HCT116 (cell line): Measurements from ENCODE around the gene CADPS2. TPM values are rescaled to one million over a fixed set of nuclear protein-coding genes. Genes with fewer than 3 reads are reported as not detected.

Experiments used
- ATAC-seq: fragments of 200-7000 bp; cut with Tn5 transposase; 2 replicates; pipeline ENCODE4 v1.9.1; 2020; ENCODE audit warnings: mild to moderate bottlenecking, moderate library complexity
- Bru-seq: library from RNA; stranded (reverse); fragments of 400-500 nt; gene quantifications from one replicate; lab custom pipeline; 2021; lab: Mats Ljungman, UMichigan
- BruChase-seq, 2 experiments: library from RNA; stranded (reverse); fragments of 400-500 nt; gene quantifications; one replicate each; lab custom pipeline; 2021; lab: Mats Ljungman, UMichigan
- BruUV-seq: library from RNA; stranded (reverse); fragments of 400-500 nt; replicated peaks from 2 replicates; lab custom pipeline; 2021; lab: Mats Ljungman, UMichigan
- CTCF ChIA-PET: fragments of 300-600 bp; sonication (Branson Sonifier 250); formaldehyde crosslinking; loops from one replicate; lab custom pipeline; 2021; ENCODE audit warnings: antibody characterized with exemption; lab: Charles Lee
- POLR2A ChIA-PET: fragments of 300-600, 350-600 bp; sonication (Branson Sonifier 250); formaldehyde crosslinking; loops from one replicate; lab custom pipeline; 2021; ENCODE audit warnings: antibody characterized with exemption; lab: Charles Lee
- RAD21 ChIA-PET, 2 experiments: fragments of 300-600 bp; sonication (Branson Sonifier 250); formaldehyde crosslinking; loops; one replicate each; lab custom pipeline; 2023; ENCODE audit warnings: low total read pairs in 2 of 2; ENCODE audit not compliant: uncharacterized antibody in 2 of 2, unreplicated experiment in 2 of 2, low non-redundant PET in 1 of 2; lab: Charles Lee
- DNase-seq: peaks from one replicate; pipeline ENCODE4 v3.0.0-alpha.2; 2010; ENCODE audit warnings: low read depth, low spot score
- H2AFZ ChIP-seq: fragments of 200-600 bp; shearing (Covaris generic), sonication (generic); 2 replicates; pipeline ENCODE4 v1.6.1; 2017; ENCODE audit warnings: low read depth, mixed run types, mixed read lengths, antibody characterized with exemption, low read length; ENCODE audit not compliant: poor library complexity, severe bottlenecking
- H3K27ac ChIP-seq: 2 replicates; pipeline ENCODE4 v1.5.1; 2012; ENCODE audit warnings: low read depth, low read length
- H3K27me3 ChIP-seq: fragments of 200-600 bp; sonication (generic); 2 replicates; pipeline ENCODE4 v1.6.1; 2016; ENCODE audit warnings: mixed run types, low read length, mixed read lengths; ENCODE audit not compliant: insufficient read depth
- H3K36me3 ChIP-seq, 2 experiments: fragments of 200-500 bp in 1 of 2; fragments of 200-600 bp in 1 of 2; sonication (Bioruptor generic) in 1 of 2; sonication (generic) in 1 of 2; 2 replicates each; pipeline versions ENCODE4 v1.5.1 to v1.6.1; 2014 to 2016; ENCODE audit warnings: low read length in 2 of 2, inconsistent platforms in 1 of 2, mixed read lengths in 1 of 2, mixed run types in 1 of 2; ENCODE audit not compliant: insufficient read depth in 2 of 2, control insufficient read depth in 1 of 2
- H3K4me1 ChIP-seq, 2 experiments: fragments of 200-600 bp in 1 of 2; sonication (generic) in 1 of 2; 2 replicates each; pipeline versions ENCODE4 v1.5.1 to v1.6.1; 2012 to 2017; ENCODE audit warnings: low read length in 2 of 2, inconsistent platforms in 1 of 2, mild to moderate bottlenecking in 1 of 2, mixed read lengths in 1 of 2, mixed run types in 1 of 2, moderate library complexity in 1 of 2; ENCODE audit not compliant: insufficient read depth in 2 of 2, control insufficient read depth in 1 of 2
- H3K4me2 ChIP-seq: fragments of 200-600 bp; sonication (generic); 2 replicates; pipeline ENCODE4 v1.6.1; 2017; ENCODE audit warnings: mixed run types, low read length, mixed read lengths
- H3K4me3 ChIP-seq, 2 experiments: fragments of 200-600 bp in 1 of 2; sonication (generic) in 1 of 2; replicated peaks in 1 of 2; 2 replicates each; pipeline ENCODE4 v1.5.1; 2011 to 2016; ENCODE audit warnings: low read length in 2 of 2, control low read depth in 1 of 2, low read depth in 1 of 2, mild to moderate bottlenecking in 1 of 2, mixed read lengths in 1 of 2, mixed run types in 1 of 2
- H3K79me2 ChIP-seq: fragments of 200-600 bp; sonication (generic); 2 replicates; pipeline ENCODE4 v1.6.1; 2017; ENCODE audit warnings: mild to moderate bottlenecking, mixed run types, low read length, moderate library complexity, mixed read lengths; ENCODE audit not compliant: insufficient read depth
- H3K9ac ChIP-seq: fragments of 200-600 bp; sonication (generic); 2 replicates; pipeline ENCODE4 v1.6.1; 2016; ENCODE audit warnings: low read length, mixed read lengths
- H3K9me2 ChIP-seq: fragments of 200-600 bp; sonication (generic), shearing (Covaris generic); 2 replicates; pipeline ENCODE4 v1.6.1; 2017; ENCODE audit warnings: mixed run types, mild to moderate bottlenecking, moderate library complexity; ENCODE audit not compliant: insufficient read depth
- H3K9me3 ChIP-seq, 2 experiments: fragments of 200-500 bp in 1 of 2; fragments of 200-600 bp in 1 of 2; sonication (Bioruptor generic) in 1 of 2; sonication (generic) in 1 of 2; 2 replicates each; pipeline ENCODE4 v1.6.1; 2014 to 2017; ENCODE audit warnings: low read length in 2 of 2, mixed read lengths in 2 of 2, inconsistent platforms in 1 of 2, low read depth in 1 of 2, mild to moderate bottlenecking in 1 of 2, mixed run types in 1 of 2, moderate library complexity in 1 of 2; ENCODE audit not compliant: control insufficient read depth in 1 of 2, insufficient read depth in 1 of 2
- H4K20me1 ChIP-seq: fragments of 200-600 bp; sonication (generic), shearing (Covaris generic); 2 replicates; pipeline ENCODE4 v1.6.1; 2017; ENCODE audit warnings: mixed run types, mild to moderate bottlenecking, moderate library complexity; ENCODE audit not compliant: insufficient read depth
- ATF3 ChIP-seq: IDR thresholded peaks from 2 replicates; pipeline ENCODE4 v1.6.1; 2012
- CBX3 ChIP-seq: IDR thresholded peaks from 2 replicates; pipeline ENCODE4 v1.6.1; 2012; ENCODE audit warnings: low read depth
- EGR1 ChIP-seq: IDR thresholded peaks from 2 replicates; pipeline ENCODE4 v1.6.1; 2012; ENCODE audit warnings: low read depth
- ELF1 ChIP-seq: IDR thresholded peaks from 2 replicates; pipeline ENCODE4 v1.6.1; 2012; ENCODE audit warnings: low read depth, borderline replicate concordance
- EZH2 ChIP-seq: fragments of 200-600 bp; sonication (generic); IDR thresholded peaks from 2 replicates; pipeline ENCODE4 v1.6.1; 2017; ENCODE audit warnings: antibody characterized with exemption, mixed run types
- EZH2phosphoT487 ChIP-seq: fragments of 200-600 bp; IDR thresholded peaks from 2 replicates; pipeline ENCODE4 v1.6.1; 2018; ENCODE audit warnings: antibody characterized with exemption, borderline replicate concordance
- MAX ChIP-seq: IDR thresholded peaks from 2 replicates; pipeline ENCODE4 v1.6.1; 2012
- POLR2A ChIP-seq: IDR thresholded peaks from 2 replicates; pipeline ENCODE4 v1.7.0; 2011; ENCODE audit warnings: borderline replicate concordance; ENCODE audit not compliant: insufficient read depth, insufficient read length; ENCODE audit errors: extremely low read depth
- RAD21 ChIP-seq: IDR thresholded peaks from 2 replicates; pipeline ENCODE4 v1.6.1; 2012; ENCODE audit warnings: low read depth, mild to moderate bottlenecking
- REST ChIP-seq: IDR thresholded peaks from 2 replicates; pipeline ENCODE4 v1.6.1; 2012; ENCODE audit warnings: low read depth
- SIN3A ChIP-seq: IDR thresholded peaks from 2 replicates; pipeline ENCODE4 v1.6.1; 2012; ENCODE audit warnings: low read depth
- SP1 ChIP-seq: IDR thresholded peaks from 2 replicates; pipeline ENCODE4 v1.6.1; 2012; ENCODE audit warnings: low read depth
- SRF ChIP-seq: IDR thresholded peaks from 2 replicates; pipeline ENCODE4 v1.6.1; 2012; ENCODE audit warnings: low read depth
- TCF7L2 ChIP-seq: IDR thresholded peaks from 2 replicates; pipeline ENCODE4 v1.7.0; 2011; ENCODE audit warnings: borderline replicate concordance, inconsistent platforms; ENCODE audit not compliant: insufficient read depth, insufficient read length; ENCODE audit errors: extremely low read depth
- YY1 ChIP-seq: IDR thresholded peaks from 2 replicates; pipeline ENCODE4 v1.6.1; 2011; ENCODE audit warnings: low read length, low read depth, moderate library complexity, mild to moderate bottlenecking; ENCODE audit not compliant: insufficient replicate concordance; ENCODE audit errors: extremely low read depth
- ZBTB33 ChIP-seq: IDR thresholded peaks from 2 replicates; pipeline ENCODE4 v1.6.1; 2011; ENCODE audit warnings: mild to moderate bottlenecking, low read length, moderate library complexity; ENCODE audit not compliant: insufficient replicate concordance; ENCODE audit errors: extremely low read depth
- ZFX ChIP-seq: fragments of 450-650 bp; IDR thresholded peaks from 2 replicates; pipeline ENCODE4 v1.6.1; 2017
- ZNF274 ChIP-seq: fragments of 200-500 bp; sonication (Bioruptor generic); IDR thresholded peaks from 2 replicates; pipeline ENCODE4 v1.6.1; 2014; ENCODE audit warnings: mild to moderate bottlenecking, low read depth, low read length, inconsistent platforms
- intact Hi-C: fragments of 100-400 bp; cut with micrococcal nuclease; formaldehyde crosslinking; loops from 2 replicates; pipeline ENCODE4 v1.10.0; 2022
- long read RNA-seq: library from polyadenylated mRNA; unstranded; transcript quantifications from one replicate; pipeline ENCODE4 v2.0.0, GENCODE V29; 2021; ENCODE audit not compliant: unreplicated experiment
- polyA plus RNA-seq: library from polyadenylated mRNA; unstranded; fragments of >200 nt; gene quantifications from 2 replicates; pipeline ENCODE4 v1.2.1, GENCODE V29; 2012; ENCODE audit warnings: missing spikeins
- total RNA-seq: library from RNA; stranded (reverse); gene quantifications from one replicate; pipeline ENCODE4 v1.2.1, GENCODE V29; 2021; ENCODE audit not compliant: unreplicated experiment

CADPS2 gene
- total RNA-seq (7.5 TPM), Bru-seq, nascent RNA (percentile 52 among the genes with signal in this experiment), BruChase-seq, experiment 1, labeled RNA remaining after a 6-hour chase (percentile 39 among the genes with signal in this experiment), BruChase-seq, experiment 2, labeled RNA remaining after a 2-hour chase (percentile 42 among the genes with signal in this experiment)
- polyA plus RNA-seq: 3.3 TPM in 2 replicates
- long read RNA-seq, partial matches to known transcripts: 2 of 16 reads
- long read RNA-seq, other reads (novel, unspliced or antisense): 14 of 16 reads

- Histone ChIP-seq H3K9me3 (no peaks in the 10 kb centered on the region), H3K4me1 (peaks cover 5 to 21% of the 10 kb centered on the region in 2 experiments; a peak in 3 of 4 replicates), H3K27ac (peak within 1 kb of the TSS; percentile 85), H3K9ac (peak within 1 kb of the TSS; percentile 67), H3K9me2 (no peaks in the 10 kb centered on the region), H4K20me1 (no peaks in the 10 kb centered on the region), H3K79me2 (no peaks in the 10 kb centered on the region), H3K4me2 (peak within 1 kb of the TSS; percentile 93), H2AFZ (peak within 1 kb of the TSS; percentile 95), H3K36me3 (no peaks in the 10 kb centered on the region), H3K4me3 (peak within 1 kb of the TSS; percentile 73 to 76), H3K27me3 (no peaks in the 10 kb centered on the region)
- intact Hi-C loops: loop anchor here (5.0 to 10.0 kb wide), 2 partner anchors 266 to 652 kb away; no protein-coding TSS in a partner anchor
- peak; percentile 71 for DNase-seq
- ChIA-PET RAD21 (no interaction called here), POLR2A (no interaction called here), CTCF (interaction anchor here (1.0 to 1.3 kb wide), 3 partner anchors 26 to 480 kb away, joined by 3 to 4 read pairs (median 3); no protein-coding TSS in a partner anchor)
- no TSS peak for BruUV-seq
- peak; percentile 85 for ATAC-seq
- TF ChIP-seq ATF3 (no peak), SP1 (no peak), ZBTB33 (no peak), TCF7L2 (peak; percentile 8), YY1 (no peak), REST (no peak), SIN3A (no peak), MAX (peak; percentile 98), EZH2phosphoT487 (no peak), SRF (no peak), ZNF274 (no peak), ELF1 (no peak), RAD21 (no peak), ZFX (no peak), EGR1 (no peak), POLR2A (peak; percentile 35), CBX3 (peak; percentile 75), EZH2 (no peak)
Measured at GRCh38 chr7:122886357-122887081, at the start of gene CADPS2. Gene CADPS2 (minus strand): TSS chr7:122886460. CDS start chr7:122886337, 123 bp downstream.
